Epidermal melanocyte (primary cell): Measurements from ENCODE around the gene LRRC74B.

Experiments used
- DNase-seq: peaks from one replicate; pipeline ENCODE4 v3.0.0; 2011; ENCODE audit warnings: low spot score; ENCODE audit not compliant: insufficient read length

The LRRC74B gene

DNA sequence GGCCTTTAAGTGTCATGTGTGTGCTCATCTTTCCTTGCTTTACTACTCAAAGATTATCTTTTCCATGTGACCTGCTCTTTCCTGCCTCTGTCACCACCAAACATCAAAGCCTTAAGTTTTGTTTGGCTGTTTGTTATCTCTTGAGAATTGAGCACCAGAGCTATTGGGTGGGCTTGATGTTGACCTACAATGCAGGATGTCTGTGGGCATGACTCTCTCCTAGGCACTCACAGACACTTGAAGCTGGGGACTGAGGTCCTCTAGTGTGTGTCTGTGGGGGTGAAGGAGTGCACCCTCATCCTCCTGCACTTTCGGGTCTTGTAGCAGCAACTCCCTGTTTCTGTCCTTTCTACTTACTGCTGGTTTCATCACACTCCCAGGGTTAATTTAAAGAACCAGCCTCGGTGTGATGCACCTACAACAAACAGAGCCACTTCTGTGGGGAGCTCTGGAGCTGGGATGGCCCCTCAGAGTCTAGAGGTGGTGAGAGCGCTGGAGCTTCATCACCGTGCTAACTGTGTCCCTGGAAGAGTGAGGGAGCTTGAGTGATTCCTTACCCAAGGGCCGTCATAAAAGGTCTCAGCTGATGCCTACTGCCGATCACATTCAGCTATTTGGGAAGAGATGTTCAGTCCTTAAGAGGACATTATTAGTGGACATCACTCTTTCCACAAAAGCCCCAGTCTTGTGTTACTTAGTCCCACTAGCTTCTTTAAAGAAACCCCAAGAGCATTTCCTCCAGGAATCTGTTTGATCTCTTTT, 56.3 kb downstream of the LRRC74B start:
- no peak for DNase-seq

DNA sequence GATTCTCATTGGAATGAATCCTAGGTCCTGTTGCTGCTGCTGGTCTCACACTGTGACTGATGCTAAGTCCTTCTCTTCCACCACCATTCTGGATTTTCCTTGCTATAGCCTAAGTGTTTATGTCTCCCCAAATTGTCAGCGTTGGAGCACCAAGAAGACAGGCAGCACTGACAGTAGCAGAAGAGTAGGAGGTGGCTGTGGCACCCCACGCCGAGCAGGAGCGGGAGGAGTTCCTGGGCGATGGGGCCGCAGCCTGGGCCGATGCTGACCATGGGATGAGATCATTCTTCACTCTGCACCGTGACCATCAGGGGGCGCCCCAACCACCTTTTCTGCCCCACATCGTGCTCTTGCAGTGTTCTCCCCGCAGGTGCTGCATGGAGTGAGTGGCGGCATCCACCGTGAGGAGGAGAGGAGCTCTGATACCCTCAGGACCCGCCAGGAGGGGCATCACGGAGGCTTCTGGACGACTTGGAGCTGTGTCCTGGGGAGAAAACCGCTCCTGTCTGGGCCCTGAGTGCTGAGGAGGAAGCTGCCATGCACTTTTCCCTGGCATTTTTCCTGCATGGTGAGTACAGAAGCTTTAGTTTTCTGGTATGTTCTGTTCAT, 57.0 kb downstream of the LRRC74B start:
- DNase-seq: no peak

DNA sequence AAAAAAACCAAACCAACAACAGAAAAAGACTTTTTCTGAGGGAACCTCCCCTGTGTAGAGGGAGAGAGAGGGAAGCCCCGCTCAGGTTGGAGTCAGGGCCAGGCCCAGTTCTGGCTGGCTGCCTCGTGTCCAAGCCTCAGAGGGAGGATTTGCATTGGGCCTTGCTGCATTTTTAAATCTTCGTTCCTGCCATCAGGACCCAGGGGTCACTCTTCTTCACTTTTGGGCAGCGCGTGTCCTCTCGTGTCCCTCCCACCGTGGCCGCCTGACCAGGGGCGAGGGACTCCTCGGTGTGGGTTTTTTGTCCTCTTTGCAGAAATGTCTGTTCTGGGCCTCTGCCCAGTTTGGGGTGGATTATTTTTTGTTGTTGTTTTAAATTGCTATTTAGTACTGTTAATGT, 57.9 kb downstream of the LRRC74B start:
- no peak for DNase-seq

DNA sequence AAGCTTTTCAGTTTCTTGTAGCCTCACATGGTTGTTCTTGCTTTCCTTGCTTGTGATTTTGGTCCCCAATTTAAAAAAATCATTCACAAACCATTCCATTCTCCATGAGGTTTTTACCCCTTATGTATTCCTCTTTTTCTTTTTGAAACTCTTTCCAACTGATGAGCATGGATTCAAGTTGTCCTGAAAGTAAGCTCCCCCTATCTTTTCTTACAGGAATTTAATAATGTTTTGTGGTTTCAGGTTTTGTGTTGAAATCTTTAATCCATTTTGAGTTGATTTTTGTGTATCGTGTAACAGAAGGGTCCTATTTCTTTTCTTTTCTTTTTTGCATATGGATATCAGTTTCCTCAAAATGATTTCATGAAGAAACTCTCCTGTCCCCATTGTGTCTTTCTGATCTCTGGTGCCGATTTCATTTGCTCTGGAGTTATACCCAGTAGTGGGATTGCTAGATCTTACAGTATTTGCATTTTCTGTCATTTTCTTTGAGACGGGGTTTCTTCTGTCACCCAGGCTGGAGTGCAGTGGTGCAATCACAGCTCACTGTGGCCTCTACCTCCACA, 58.5 kb downstream of the LRRC74B start:
- no peak for DNase-seq

DNA sequence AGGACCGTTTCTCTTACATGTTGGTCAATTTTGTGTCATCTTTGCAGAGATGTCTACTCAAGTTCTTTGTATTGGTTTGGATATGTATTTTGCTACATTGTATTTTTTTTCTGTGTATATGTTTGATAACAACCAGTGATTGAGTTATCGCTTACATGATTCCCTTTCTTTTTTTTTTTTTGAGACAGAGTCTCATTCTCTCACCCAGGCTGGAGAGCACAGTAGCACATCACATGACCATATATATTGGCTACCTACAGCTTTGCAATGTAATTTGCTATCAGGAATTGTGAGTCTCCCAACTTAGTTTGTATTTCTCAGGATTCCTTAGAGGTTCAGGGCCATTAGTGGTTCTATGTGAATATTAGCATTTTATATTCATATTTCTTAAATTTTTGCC, 59.5 kb downstream of the LRRC74B start:
- no peak for DNase-seq

DNA sequence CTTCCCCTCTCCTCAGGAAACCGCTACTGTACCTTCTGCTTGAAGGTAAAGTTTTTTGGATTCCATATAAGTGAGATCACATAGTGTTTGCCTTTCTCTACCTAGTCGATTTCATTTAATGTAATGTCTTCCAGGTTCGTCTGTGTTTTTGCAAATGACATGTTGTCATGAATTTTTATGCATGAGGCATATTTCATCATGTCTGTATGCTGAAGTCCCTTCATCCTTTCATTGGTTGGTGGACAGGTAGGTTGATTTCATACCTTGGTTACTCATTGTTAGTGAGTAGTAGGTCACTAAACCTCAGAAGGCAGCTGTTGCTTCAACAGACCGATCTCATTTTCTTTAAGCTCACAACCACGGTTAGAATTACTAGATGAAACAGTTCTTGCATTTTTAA, 60.3 kb downstream of the LRRC74B start:
- DNase-seq: no peak

DNA sequence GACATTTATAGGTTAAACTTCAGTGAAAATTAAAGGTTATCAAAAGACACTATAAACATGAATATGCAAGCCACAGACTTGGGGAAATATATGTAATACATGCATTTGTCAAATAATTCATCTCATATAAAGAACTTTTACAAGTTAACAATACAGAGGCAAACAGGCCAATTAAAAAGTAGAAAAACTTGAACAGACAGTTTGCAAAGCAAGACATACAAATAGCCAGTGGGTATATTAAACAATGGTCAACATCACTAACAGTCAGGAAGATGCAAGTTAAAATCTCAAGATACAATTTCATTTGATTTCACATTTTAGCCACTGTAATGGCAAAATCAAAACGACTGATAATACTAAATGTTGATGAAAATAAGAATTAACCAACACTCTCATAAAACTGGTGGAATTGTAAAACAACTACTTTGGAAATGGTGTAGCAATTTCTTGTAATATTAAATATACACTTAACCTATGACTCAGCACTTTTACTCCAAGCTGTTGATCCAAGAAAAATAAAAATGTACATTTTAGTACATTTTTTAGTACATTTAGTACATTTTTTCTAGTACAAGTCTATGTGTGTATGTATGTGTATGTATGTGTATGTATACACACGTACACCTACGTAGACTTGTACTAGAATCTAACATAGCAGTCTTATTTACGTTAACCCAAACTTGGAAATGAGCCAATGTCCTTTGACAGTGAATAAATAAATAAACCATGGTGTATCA, 62.8 kb downstream of the LRRC74B start:
- DNase-seq: no peak
